GM19324 (cell line): Measurements from ENCODE around the gene MED13.
A peak's percentile ranks its signal among the peaks of the same experiment; 100 is the strongest.

Experiments used
- ATAC-seq: cut with Tn5 transposase; IDR thresholded peaks from one replicate; pipeline ENCODE4 v1.9.1; 2021; ENCODE audit warnings: mild to moderate bottlenecking, moderate library complexity; ENCODE audit not compliant: unreplicated experiment, low FRiP score

MED13 gene, protein sequence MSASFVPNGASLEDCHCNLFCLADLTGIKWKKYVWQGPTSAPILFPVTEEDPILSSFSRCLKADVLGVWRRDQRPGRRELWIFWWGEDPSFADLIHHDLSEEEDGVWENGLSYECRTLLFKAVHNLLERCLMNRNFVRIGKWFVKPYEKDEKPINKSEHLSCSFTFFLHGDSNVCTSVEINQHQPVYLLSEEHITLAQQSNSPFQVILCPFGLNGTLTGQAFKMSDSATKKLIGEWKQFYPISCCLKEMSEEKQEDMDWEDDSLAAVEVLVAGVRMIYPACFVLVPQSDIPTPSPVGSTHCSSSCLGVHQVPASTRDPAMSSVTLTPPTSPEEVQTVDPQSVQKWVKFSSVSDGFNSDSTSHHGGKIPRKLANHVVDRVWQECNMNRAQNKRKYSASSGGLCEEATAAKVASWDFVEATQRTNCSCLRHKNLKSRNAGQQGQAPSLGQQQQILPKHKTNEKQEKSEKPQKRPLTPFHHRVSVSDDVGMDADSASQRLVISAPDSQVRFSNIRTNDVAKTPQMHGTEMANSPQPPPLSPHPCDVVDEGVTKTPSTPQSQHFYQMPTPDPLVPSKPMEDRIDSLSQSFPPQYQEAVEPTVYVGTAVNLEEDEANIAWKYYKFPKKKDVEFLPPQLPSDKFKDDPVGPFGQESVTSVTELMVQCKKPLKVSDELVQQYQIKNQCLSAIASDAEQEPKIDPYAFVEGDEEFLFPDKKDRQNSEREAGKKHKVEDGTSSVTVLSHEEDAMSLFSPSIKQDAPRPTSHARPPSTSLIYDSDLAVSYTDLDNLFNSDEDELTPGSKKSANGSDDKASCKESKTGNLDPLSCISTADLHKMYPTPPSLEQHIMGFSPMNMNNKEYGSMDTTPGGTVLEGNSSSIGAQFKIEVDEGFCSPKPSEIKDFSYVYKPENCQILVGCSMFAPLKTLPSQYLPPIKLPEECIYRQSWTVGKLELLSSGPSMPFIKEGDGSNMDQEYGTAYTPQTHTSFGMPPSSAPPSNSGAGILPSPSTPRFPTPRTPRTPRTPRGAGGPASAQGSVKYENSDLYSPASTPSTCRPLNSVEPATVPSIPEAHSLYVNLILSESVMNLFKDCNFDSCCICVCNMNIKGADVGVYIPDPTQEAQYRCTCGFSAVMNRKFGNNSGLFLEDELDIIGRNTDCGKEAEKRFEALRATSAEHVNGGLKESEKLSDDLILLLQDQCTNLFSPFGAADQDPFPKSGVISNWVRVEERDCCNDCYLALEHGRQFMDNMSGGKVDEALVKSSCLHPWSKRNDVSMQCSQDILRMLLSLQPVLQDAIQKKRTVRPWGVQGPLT (N-terminal part only)

GRCh38 chr17:62064791-62065563, at the start of gene MED13:
TSS of gene MED13 (minus strand) at chr17:62065278. CDS start at chr17:62065205, 73 bp downstream.
- peak; percentile 26 for ATAC-seq

GRCh38 chr17:62112229-62112628, 47.2 kb upstream of the MED13 start:
- no peak for ATAC-seq

GRCh38 chr17:62111562-62112171, 46.6 kb upstream of the MED13 start:
- ATAC-seq = no peak

- ATAC-seq = no peak
These were observed 45.9 kb upstream of the MED13 start for GRCh38 chr17:62110923-62111484.

DNA sequence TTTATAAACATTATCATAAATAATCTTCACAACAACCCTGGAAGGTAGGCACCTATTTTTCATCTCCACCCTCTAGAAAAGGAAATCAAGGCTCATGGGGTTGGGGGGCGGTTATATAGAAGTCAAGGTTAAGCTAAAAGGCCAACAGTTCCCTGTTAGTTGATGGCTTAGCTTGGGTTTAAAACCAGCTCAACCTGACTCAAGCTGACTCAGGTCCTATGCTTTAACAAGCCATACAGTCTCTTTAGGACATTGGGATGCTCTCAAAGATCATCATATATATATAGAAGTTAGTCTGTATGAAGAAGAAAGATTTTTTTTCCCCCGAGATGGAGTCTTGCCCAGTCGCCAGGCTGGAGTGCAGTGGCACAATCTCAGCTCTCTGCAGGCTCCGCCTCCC, 44.8 kb upstream of the MED13 start:
- no peak for ATAC-seq

GRCh38 chr17:62109378-62109902, 44.4 kb upstream of the MED13 start:
- peak; percentile 88 for ATAC-seq

DNA sequence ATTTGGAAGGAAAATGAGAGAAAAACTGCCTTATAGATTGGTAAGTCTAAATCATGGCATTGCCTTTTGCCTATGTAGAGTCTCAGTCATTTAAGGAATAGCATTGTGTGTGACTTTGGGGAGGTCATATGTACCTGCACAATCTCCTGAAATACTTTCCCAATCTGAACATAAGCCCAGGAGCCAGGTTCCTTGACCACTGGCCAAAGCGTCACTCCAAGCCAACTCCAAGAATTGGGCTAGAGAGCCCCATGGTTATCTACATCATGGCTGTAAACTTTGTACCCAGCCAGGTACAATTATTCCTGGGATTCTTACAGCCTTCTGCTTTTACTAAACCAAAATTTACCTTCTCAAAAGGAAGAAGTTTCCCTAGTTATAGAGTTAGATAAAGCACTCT, 40.8 kb upstream of the MED13 start:
- no peak for ATAC-seq

GRCh38 chr17:62105357-62105756, 40.3 kb upstream of the MED13 start:
- no peak for ATAC-seq

DNA sequence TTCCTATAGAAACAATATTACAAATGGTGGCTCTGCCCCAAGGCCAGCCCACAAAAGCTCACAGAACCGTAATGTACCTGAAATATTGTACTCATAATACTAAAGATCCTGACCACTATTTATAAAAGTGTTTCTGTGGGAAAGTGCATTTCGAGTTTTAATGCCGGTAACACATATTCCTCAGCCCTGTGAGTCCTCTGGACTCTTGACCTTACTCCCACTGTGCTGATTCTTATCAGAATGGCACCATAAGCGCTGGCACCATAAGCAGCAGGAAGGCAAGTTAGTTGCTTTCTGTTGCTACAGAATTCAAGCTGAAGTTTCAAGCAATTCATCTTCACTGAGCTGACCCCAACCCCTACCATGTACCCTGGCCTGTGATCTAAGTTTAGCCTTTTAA, 36.4 kb upstream of the MED13 start:
- no peak for ATAC-seq

DNA sequence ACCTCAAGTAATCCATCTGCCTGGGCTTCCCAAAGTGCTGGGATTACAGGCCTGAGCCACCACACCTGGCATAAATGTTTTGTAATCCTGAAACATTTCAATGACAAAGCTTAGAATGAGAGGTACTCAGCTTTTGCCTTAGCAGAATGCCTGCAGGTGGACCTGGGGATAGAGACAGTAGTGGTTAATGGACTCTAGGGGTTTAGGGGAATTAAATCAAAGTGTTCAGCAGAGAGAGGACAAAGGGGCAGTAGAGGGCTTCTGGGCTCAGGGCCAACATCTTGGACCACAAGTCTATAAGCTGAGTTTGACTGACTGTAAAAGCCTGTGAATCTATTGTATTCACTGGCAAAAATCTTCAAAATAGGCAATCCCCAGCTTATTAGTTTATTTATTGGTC, 36.0 kb upstream of the MED13 start:
- ATAC-seq = no peak

- no peak for ATAC-seq
These were observed 35.0 kb upstream of the MED13 start for GRCh38 chr17:62100055-62100454.

GRCh38 chr17:62099532-62099931, 34.5 kb upstream of the MED13 start:
- ATAC-seq = no peak

GRCh38 chr17:62098623-62099231, 33.6 kb upstream of the MED13 start:
- peak; percentile 90 for ATAC-seq

DNA sequence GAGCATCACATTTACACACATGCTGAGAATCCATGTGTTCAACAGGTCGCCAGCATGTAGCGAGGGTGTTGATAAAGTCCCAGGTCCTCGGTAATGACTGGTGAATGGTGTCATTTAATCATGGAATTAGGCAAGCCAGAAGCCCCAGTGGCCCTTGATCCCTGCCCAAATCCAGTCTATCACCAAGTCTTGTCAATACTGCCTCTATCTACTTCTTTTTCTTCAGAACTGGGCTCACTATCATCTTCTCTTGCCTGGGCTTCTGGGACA, 31.3 kb upstream of the MED13 start:
- ATAC-seq = no peak

DNA sequence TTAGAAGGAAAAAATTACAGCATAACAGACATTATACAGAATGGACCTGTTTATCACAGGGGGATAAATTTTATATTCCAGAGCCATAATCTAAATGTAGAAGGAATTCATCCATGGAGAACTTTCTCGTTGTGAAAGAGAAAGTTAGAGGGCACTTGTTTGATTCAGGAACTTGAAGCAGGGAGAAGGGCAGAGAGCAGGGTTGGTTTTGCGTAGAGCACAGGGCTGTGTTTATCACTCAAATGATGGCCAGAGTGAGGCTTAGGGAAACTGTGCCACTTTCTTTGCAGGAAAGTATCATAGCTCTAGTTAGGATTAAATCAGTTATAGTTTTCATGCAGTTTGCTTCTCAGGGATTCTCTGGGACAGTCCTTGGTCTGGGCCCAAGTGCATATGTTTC, 29.1 kb upstream of the MED13 start:
- no peak for ATAC-seq

GRCh38 chr17:62093188-62094155, 28.4 kb upstream of the MED13 start:
- ATAC-seq = peak; percentile 55

DNA sequence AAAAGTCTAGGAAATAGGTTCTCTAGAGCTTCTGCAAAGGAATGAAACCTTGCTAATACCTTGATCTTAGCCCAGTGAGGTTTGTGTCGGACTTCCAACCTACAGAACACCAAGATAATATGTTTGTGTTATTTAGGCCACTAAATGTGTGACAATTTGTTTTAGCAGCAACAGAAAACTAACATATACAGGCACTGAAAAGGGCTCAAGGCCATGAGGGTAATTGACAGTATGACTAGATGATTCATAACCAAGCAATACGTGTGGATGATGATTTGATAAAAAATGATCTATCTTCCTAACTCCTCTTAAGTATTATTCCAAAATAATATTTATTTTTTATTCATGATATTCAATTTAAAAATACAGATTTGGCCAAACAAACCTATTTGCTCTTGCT, 27.7 kb upstream of the MED13 start:
- ATAC-seq = no peak

DNA sequence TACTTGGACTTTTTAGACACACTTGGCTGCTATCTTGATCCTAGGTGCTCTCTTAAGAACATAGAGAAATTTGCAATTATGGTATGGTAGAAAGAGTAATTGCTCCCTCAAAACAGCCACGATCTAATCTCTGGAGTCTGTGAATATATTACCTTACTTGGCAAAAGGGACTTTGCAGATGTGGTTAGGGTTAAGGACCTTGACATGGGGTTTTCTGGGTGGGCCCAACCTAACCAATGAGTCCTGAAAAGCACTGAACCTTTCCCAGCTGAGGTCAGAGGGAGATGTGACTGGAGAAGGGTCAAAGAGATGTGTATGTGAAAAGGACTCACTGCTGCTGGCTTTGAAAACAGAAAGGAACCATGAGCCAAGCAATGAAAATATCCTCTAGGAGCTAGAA, 26.7 kb upstream of the MED13 start:
- no peak for ATAC-seq
